Measurements from ENCODE around the gene GPR35.

- TF ChIP-seq EZH2 (IDR thresholded peaks at IDR 0.05) (no peak), CTCF (IDR thresholded peaks at IDR 0.05) (no peak)
These were observed 36.6 kb upstream of the GPR35 start for GRCh38 chr2:240588669-240589068.
